Islet of Langerhans (tissue), 1 donor: ENCODE results near the gene SORBS2.
"Not testable (repeated sequence)": the region's sequence is repeated elsewhere in the genome, so short reads cannot be mapped to it uniquely, and the experiment has no call there.

Experiments
- FAIRE-seq: peaks from one replicate; lab custom pipeline; 2011; peaks lifted over from hg19 to GRCh38; lab: Jason Lieb, UNC

The SORBS2 gene

GRCh38 chr4:185736882-185737281 is 75.1 kb downstream of the SORBS2 start:
- no peak for FAIRE-seq

- FAIRE-seq: no peak
Measured at GRCh38 chr4:185735866-185736400, 76.1 kb downstream of the SORBS2 start.

GRCh38 chr4:185734930-185735329 is 77.1 kb downstream of the SORBS2 start:
- no peak for FAIRE-seq

- no peak for FAIRE-seq
Measured at GRCh38 chr4:185734214-185734613, 77.8 kb downstream of the SORBS2 start.

- no peak for FAIRE-seq
Measured at GRCh38 chr4:185730849-185731608, 81.0 kb downstream of the SORBS2 start.

GRCh38 chr4:185730387-185730786 is 81.6 kb downstream of the SORBS2 start:
- FAIRE-seq: no peak

GRCh38 chr4:185729391-185729804 is 82.6 kb downstream of the SORBS2 start:
- no peak for FAIRE-seq

GRCh38 chr4:185728893-185729292 is 83.1 kb downstream of the SORBS2 start:
- no peak for FAIRE-seq

GRCh38 chr4:185726931-185727330 is 85.1 kb downstream of the SORBS2 start:
- peak; percentile 98 for FAIRE-seq

GRCh38 chr4:185723631-185724260 is 88.2 kb downstream of the SORBS2 start:
- FAIRE-seq: no peak

- FAIRE-seq: peak; percentile 97
Measured at GRCh38 chr4:185722029-185722316, 90.0 kb downstream of the SORBS2 start.

- no peak for FAIRE-seq
Measured at GRCh38 chr4:185721190-185722028, 90.6 kb downstream of the SORBS2 start.

- no peak for FAIRE-seq
Measured at GRCh38 chr4:185719500-185719858, 92.5 kb downstream of the SORBS2 start.

- peak; percentile 97 for FAIRE-seq
Measured at GRCh38 chr4:185718578-185719499, 93.2 kb downstream of the SORBS2 start.

GRCh38 chr4:185717377-185717741 is 94.6 kb downstream of the SORBS2 start:
- no peak for FAIRE-seq

GRCh38 chr4:185716577-185717376 is 95.2 kb downstream of the SORBS2 start:
- FAIRE-seq: peak; percentile 79

- FAIRE-seq: no peak
Measured at GRCh38 chr4:185716141-185716551, 95.8 kb downstream of the SORBS2 start.

- FAIRE-seq: not testable (repeated sequence)
Measured at GRCh38 chr4:185714524-185714923, 97.5 kb downstream of the SORBS2 start.

- FAIRE-seq: peak; percentile 92
Measured at GRCh38 chr4:185713731-185714130, 98.3 kb downstream of the SORBS2 start.

- FAIRE-seq: no peak
Measured at GRCh38 chr4:185713272-185713671, 98.7 kb downstream of the SORBS2 start.
